Measurements from ENCODE around the gene FUZ. TPM values are rescaled to one million over a fixed set of nuclear protein-coding genes. Genes with fewer than 3 reads are reported as not detected.
A peak's percentile ranks its signal among the peaks of the same experiment; 100 is the strongest.
"Not testable (repeated sequence)": the region's sequence is repeated elsewhere in the genome, so short reads cannot be mapped to it uniquely, and the experiment has no call there.

FUZ gene
- total and polyA plus RNA-seq, 2 donors (not counting 1 experiment from before 2014, with no cell fraction given) = 8.4 to 34.3 TPM

- H3K27me3 ChIP-seq (ENCODE audit: control insufficient read depth, insufficient read depth, low read length) = no peaks in the 10 kb centered on the region
- no peak for DNase-seq (ENCODE audit: low read depth in 2 of 2)
- TF ChIP-seq EZH2 (IDR thresholded peaks at IDR 0.05; ENCODE audit: low read length, missing control alignments) = no peak
- TF ChIP-seq CTCF (conservative IDR thresholded peaks at IDR 0.05 in 1 of 2, IDR thresholded peaks at IDR 0.05 in 1 of 2; ENCODE audit: low read depth in 1 of 2, low read length in 2 of 2) = no peak
- no peak overlapping the region for H3K9ac ChIP-seq (ENCODE audit: insufficient read depth, low read length)
- no peaks in the 10 kb centered on the region for H4K20me1 ChIP-seq (ENCODE audit: control insufficient read depth, extremely low read depth, insufficient read depth, low read length)
- H3K4me1 ChIP-seq (ENCODE audit: control insufficient read depth, extremely low read depth, insufficient read depth, low read length) = peaks cover 2% of the 10 kb centered on the region
- H3K36me3 ChIP-seq (ENCODE audit: control insufficient read depth, insufficient read depth, low read length) = peaks cover 6% of the 10 kb centered on the region
- H3K27ac ChIP-seq (ENCODE audit: insufficient read depth, low read length) = no peak overlapping the region
- H3K4me3 ChIP-seq (replicated peaks in 1 of 4; ENCODE audit: control extremely low read depth in 1 of 4, insufficient read depth in 1 of 4, low read depth in 3 of 4, low read length in 4 of 4) = no peak overlapping the region
- no peak overlapping the region for H2AFZ ChIP-seq (ENCODE audit: low read length)
- H3K9me3 ChIP-seq (ENCODE audit: control insufficient read depth, insufficient read depth, low read depth, low read length) = no peaks in the 10 kb centered on the region
- H3K4me2 ChIP-seq (ENCODE audit: extremely low read depth, insufficient read depth, low read length) = no peak overlapping the region
- peaks cover 19% of the 10 kb centered on the region for H3K79me2 ChIP-seq (ENCODE audit: control insufficient read depth, insufficient read depth, low read length)
Observed at GRCh38 chr19:49823472-49823871, 10.4 kb upstream of the FUZ start.

- peaks cover 4% of the 10 kb centered on the region for H3K36me3 ChIP-seq (ENCODE audit: control insufficient read depth, insufficient read depth, low read length)
- H3K9me3 ChIP-seq (ENCODE audit: control insufficient read depth, insufficient read depth, low read depth, low read length) = no peaks in the 10 kb centered on the region
- H3K79me2 ChIP-seq (ENCODE audit: control insufficient read depth, insufficient read depth, low read length) = peaks cover 22% of the 10 kb centered on the region
- no peak overlapping the region for H3K4me2 ChIP-seq (ENCODE audit: extremely low read depth, insufficient read depth, low read length)
- H2AFZ ChIP-seq (ENCODE audit: low read length) = no peak overlapping the region
- H3K27me3 ChIP-seq (ENCODE audit: control insufficient read depth, insufficient read depth, low read length) = no peaks in the 10 kb centered on the region
- H3K4me3 ChIP-seq (replicated peaks in 1 of 4; ENCODE audit: control extremely low read depth in 1 of 4, insufficient read depth in 1 of 4, low read depth in 3 of 4, low read length in 4 of 4) = no peak overlapping the region
- TF ChIP-seq EZH2 (IDR thresholded peaks at IDR 0.05; ENCODE audit: low read length, missing control alignments) = no peak
- TF ChIP-seq CTCF (conservative IDR thresholded peaks at IDR 0.05 in 1 of 2, IDR thresholded peaks at IDR 0.05 in 1 of 2; ENCODE audit: low read depth in 1 of 2, low read length in 2 of 2) = no peak
- no peak overlapping the region for H3K27ac ChIP-seq (ENCODE audit: insufficient read depth, low read length)
- peaks cover 2% of the 10 kb centered on the region for H3K4me1 ChIP-seq (ENCODE audit: control insufficient read depth, extremely low read depth, insufficient read depth, low read length)
- H4K20me1 ChIP-seq (ENCODE audit: control insufficient read depth, extremely low read depth, insufficient read depth, low read length) = no peaks in the 10 kb centered on the region
- peak in 1 of 2 donors; percentile 17 for DNase-seq (ENCODE audit: low read depth in 2 of 2)
- H3K9ac ChIP-seq (ENCODE audit: insufficient read depth, low read length) = no peak overlapping the region
Observed at GRCh38 chr19:49820125-49820524, 7.0 kb upstream of the FUZ start.

- not testable (repeated sequence) for H3K9ac ChIP-seq (ENCODE audit: insufficient read depth, low read length); DNase-seq (ENCODE audit: low read depth in 2 of 2); H3K27me3 ChIP-seq (ENCODE audit: control insufficient read depth, insufficient read depth, low read length); H3K36me3 ChIP-seq (ENCODE audit: control insufficient read depth, insufficient read depth, low read length); H3K9me3 ChIP-seq (ENCODE audit: control insufficient read depth, insufficient read depth, low read depth, low read length); H2AFZ ChIP-seq (ENCODE audit: low read length); H3K4me1 ChIP-seq (ENCODE audit: control insufficient read depth, extremely low read depth, insufficient read depth, low read length); H4K20me1 ChIP-seq (ENCODE audit: control insufficient read depth, extremely low read depth, insufficient read depth, low read length)
- peak overlapping the region; percentile 3 to 98 (median 77) for H3K4me3 ChIP-seq (replicated peaks in 1 of 4; ENCODE audit: control extremely low read depth in 1 of 4, insufficient read depth in 1 of 4, low read depth in 3 of 4, low read length in 4 of 4)
- H3K79me2 ChIP-seq (ENCODE audit: control insufficient read depth, insufficient read depth, low read length) = peaks cover 22% of the 10 kb centered on the region
- H3K27ac ChIP-seq (ENCODE audit: insufficient read depth, low read length) = peak overlapping the region; percentile 98
- H3K4me2 ChIP-seq (ENCODE audit: extremely low read depth, insufficient read depth, low read length) = peak overlapping the region; percentile 76
Observed at GRCh38 chr19:49819452-49820115, 6.5 kb upstream of the FUZ start.
